Keratinocyte (primary cell): ENCODE results near the gene EBF3.

Experiments used
- EZH2 ChIP-seq: IDR thresholded peaks from one replicate; pipeline ENCODE4 v1.6.1; 2012; ENCODE audit warnings: inconsistent platforms, mild to moderate bottlenecking, low read length, moderate library complexity
- TF ChIP-seq, protein P1 (sequence below), 3 experiments: IDR thresholded peaks in 1 of 3; conservative IDR thresholded peaks in 1 of 3; optimal IDR thresholded peaks in 1 of 3; 2 replicates in 2 of 3; 3 replicates in 1 of 3; pipeline versions ENCODE3 to v1.5.1; 2011; ENCODE audit warnings: low read length in 3 of 3, mild to moderate bottlenecking in 3 of 3, moderate library complexity in 2 of 3, control low read depth in 1 of 3, inconsistent platforms in 1 of 3; ENCODE audit not compliant: insufficient read depth in 2 of 3; ENCODE audit errors: extremely low read depth in 1 of 3

DNA sequence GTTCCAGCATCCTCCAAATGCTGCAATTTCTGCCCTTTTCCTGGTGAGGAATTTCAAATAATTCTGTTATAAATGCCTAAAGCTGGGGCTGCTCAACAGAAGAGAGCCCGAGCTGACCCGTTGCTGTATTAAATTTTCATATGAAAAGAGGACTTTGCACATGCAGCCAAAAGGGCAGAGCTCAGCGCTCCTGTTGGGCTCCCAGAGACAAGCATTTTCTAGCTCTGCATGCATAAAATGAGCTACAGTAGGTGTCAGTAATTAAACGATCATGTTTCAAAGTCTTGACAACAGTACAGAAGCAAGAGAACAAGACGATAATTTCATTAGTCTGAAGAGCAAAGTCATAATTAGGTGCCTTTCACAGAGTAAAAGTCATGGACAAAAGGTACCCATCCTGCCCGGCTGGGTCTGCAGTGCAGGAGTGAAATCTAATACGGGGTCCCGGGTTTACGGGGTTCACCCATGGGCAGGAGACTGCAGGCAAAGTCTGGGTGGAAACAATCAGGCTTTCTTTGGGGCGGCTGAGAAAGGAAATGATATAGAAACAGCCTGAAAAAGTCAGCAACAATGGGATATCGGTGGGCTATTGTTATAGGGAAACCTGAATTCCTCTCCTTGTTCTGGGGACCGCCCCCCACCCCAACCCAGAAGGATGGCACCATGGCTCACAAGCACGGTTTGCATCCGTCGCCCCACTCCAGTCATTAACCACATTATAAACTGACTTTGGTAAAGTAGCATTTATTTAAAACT lies 66.0 kb downstream of the EBF3 start:
- TF ChIP-seq EZH2, result no peak
- TF ChIP-seq, protein P1, sequence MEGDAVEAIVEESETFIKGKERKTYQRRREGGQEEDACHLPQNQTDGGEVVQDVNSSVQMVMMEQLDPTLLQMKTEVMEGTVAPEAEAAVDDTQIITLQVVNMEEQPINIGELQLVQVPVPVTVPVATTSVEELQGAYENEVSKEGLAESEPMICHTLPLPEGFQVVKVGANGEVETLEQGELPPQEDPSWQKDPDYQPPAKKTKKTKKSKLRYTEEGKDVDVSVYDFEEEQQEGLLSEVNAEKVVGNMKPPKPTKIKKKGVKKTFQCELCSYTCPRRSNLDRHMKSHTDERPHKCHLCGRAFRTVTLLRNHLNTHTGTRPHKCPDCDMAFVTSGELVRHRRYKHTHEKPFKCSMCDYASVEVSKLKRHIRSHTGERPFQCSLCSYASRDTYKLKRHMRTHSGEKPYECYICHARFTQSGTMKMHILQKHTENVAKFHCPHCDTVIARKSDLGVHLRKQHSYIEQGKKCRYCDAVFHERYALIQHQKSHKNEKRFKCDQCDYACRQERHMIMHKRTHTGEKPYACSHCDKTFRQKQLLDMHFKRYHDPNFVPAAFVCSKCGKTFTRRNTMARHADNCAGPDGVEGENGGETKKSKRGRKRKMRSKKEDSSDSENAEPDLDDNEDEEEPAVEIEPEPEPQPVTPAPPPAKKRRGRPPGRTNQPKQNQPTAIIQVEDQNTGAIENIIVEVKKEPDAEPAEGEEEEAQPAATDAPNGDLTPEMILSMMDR (optimal IDR thresholded peaks at IDR 0.05 in 1 of 3, IDR thresholded peaks at IDR 0.05 in 1 of 3, conservative IDR thresholded peaks at IDR 0.05 in 1 of 3; ENCODE audit: extremely low read depth in 1 of 3, insufficient read depth in 2 of 3, low read length in 3 of 3), result no peak
